ENCODE measurements around the gene SCO2.

SCO2 gene

DNA sequence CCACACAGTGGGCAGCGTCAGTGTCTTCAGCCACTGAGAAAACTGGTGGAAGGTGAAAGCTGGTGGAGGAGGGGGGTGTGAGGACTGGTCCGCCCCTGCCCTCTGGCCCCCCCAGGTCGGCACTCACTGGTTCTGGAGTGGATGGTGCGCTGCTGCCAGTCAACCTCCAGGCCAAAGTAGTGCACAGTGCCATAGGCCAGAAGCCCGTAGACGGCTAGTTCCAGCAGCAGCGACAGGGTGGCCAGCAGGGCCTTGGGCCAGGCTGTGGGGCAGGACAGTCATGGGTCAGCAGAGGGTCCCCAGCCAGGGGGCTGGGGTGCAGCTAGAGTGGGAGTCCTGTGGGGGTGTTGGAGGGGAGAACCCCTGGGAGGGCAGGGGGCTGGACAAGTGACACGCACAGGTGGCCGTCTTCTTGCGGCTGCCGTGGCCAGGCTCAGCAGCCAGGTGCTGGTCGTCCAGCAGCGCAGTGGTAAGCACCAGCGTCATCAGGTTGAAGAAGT is 20.1 kb downstream of the SCO2 start:
- TF ChIP-seq, protein P1, sequence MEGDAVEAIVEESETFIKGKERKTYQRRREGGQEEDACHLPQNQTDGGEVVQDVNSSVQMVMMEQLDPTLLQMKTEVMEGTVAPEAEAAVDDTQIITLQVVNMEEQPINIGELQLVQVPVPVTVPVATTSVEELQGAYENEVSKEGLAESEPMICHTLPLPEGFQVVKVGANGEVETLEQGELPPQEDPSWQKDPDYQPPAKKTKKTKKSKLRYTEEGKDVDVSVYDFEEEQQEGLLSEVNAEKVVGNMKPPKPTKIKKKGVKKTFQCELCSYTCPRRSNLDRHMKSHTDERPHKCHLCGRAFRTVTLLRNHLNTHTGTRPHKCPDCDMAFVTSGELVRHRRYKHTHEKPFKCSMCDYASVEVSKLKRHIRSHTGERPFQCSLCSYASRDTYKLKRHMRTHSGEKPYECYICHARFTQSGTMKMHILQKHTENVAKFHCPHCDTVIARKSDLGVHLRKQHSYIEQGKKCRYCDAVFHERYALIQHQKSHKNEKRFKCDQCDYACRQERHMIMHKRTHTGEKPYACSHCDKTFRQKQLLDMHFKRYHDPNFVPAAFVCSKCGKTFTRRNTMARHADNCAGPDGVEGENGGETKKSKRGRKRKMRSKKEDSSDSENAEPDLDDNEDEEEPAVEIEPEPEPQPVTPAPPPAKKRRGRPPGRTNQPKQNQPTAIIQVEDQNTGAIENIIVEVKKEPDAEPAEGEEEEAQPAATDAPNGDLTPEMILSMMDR (conservative IDR thresholded peaks at IDR 0.05; ENCODE audit: control insufficient read depth, insufficient read depth, low read depth, low read length), result no peak
- no peak for DNase-seq (ENCODE audit: low read depth)
- H3K4me3 ChIP-seq (ENCODE audit: control insufficient read depth, low read depth, low read length), result no peak overlapping the region

GRCh38 chr22:50504369-50505211 is 20.8 kb downstream of the SCO2 start:
- no peak overlapping the region for H3K4me3 ChIP-seq (ENCODE audit: control insufficient read depth, low read depth, low read length)
- DNase-seq (ENCODE audit: low read depth), result no peak
- TF ChIP-seq, protein P1 (conservative IDR thresholded peaks at IDR 0.05; ENCODE audit: control insufficient read depth, insufficient read depth, low read depth, low read length), result no peak

DNA sequence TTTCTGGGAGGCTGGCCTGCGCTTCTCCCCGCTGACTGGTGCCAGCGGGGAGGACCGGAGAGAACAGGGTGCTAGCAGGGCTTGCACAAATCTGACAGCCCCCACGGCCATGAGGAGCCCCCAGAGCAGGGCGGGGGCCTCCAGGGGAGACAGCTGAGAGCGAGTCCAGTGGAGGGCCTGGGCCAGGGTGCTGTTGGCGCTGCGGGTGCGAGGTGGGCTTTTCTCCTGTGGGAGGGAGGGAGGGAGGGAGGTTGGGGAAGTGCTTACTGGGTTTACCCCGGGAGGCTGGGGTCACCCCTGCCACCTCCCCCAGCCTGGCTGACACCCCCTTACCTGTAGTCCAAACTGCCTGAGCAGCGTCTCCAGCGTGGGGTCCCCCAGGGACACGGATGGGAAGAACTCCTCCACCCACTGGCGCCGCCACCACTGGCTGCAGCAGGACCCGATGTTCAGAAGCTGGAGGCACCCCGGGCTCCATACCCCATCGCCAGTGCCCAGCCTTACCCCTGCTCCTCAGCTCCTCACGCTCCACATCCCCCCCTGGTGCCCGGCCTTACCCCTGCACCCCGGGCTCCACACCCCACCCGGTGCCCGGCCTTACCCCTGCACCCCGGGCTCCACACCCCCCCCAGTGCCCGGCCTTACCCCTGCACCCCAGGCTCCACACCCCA is 21.8 kb downstream of the SCO2 start:
- DNase-seq (ENCODE audit: low read depth), result no peak
- TF ChIP-seq, protein P1 (conservative IDR thresholded peaks at IDR 0.05; ENCODE audit: control insufficient read depth, insufficient read depth, low read depth, low read length), result no peak
- H3K4me3 ChIP-seq (ENCODE audit: control insufficient read depth, low read depth, low read length), result no peak overlapping the region

DNA sequence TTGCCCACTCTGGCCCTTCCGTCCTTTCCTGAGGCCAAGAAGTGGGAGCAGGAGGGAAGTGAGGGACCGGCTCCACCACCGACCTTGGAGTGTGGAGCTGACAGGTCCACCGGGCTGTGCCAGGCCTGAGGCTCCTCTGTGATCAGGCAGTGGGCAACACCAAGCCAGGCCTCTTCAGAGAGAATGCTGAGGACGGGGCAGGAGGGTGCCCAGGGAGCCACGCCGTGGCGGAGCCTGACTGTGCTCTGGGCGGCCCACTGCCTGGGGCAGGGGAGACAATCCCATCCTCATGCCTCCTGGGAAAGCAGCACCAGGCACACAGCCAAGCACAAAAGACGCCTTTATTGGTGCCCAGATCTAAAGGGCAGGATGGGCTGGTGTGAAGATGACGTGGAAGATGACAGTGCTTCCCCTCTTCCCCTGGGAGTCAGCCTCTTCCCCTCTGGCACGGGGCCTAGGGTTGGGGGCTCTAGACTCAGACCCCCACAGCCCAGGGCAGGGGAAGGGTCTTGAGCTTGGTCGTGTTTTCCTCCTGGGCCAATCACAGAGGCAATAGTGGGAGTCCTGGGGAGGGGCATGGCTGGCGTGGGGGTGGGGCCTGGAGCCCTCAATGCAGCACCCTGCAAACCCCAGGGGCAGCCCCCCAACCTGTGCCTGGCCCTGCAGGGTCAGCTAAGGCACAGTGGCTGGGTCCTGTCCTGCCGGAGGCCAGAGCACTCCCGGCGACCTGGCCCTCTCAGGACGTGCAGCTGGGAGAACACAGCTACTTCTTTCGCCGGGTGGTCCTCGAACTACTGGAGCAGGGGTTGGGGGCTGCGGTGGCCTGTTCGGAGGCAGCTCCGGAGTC is 22.5 kb downstream of the SCO2 start:
- no peak overlapping the region for H3K4me3 ChIP-seq (ENCODE audit: control insufficient read depth, low read depth, low read length)
- TF ChIP-seq, protein P1 (conservative IDR thresholded peaks at IDR 0.05; ENCODE audit: control insufficient read depth, insufficient read depth, low read depth, low read length), result no peak
- DNase-seq (ENCODE audit: low read depth), result no peak

DNA sequence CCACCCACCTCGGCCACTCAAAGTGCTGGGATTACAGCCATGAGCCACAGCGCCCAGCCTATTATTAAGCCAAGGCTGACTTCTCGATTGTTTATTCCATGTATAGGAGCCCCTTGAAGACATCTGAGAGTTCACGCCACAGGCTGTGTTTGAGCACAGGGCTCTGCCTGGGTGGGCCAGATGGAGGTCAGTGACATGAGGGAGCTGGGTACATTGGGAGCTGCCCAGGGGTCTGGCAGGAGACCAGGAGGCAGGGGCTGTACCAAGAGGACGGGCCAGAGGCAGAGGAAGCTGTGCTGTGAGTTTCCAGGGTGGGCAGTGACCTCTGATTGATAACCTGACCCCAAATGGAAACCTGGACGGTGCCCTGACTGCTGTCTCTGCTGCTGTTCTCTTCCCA is 23.3 kb downstream of the SCO2 start:
- TF ChIP-seq, protein P1 (conservative IDR thresholded peaks at IDR 0.05; ENCODE audit: control insufficient read depth, insufficient read depth, low read depth, low read length), result no peak
- no peak overlapping the region for H3K4me3 ChIP-seq (ENCODE audit: control insufficient read depth, low read depth, low read length)
- DNase-seq (ENCODE audit: low read depth), result no peak

GRCh38 chr22:50500452-50500851 is 24.9 kb downstream of the SCO2 start:
- TF ChIP-seq, protein P1 (conservative IDR thresholded peaks at IDR 0.05; ENCODE audit: control insufficient read depth, insufficient read depth, low read depth, low read length), result no peak
- H3K4me3 ChIP-seq (ENCODE audit: control insufficient read depth, low read depth, low read length), result no peak overlapping the region
- DNase-seq (ENCODE audit: low read depth), result no peak
